Uterus (tissue), 2 donors: ENCODE results near the gene SCRN2.

Experiments
- POLR2A ChIP-seq, 2 donors: fragments of 450-650 bp; IDR thresholded peaks; one replicate each; pipeline ENCODE4 v1.6.1; 2016; ENCODE audit warnings: antibody characterized with exemption in 2 of 2, mild to moderate bottlenecking in 1 of 2, moderate library complexity in 1 of 2
- TF ChIP-seq, protein P1 (sequence below), 4 experiments: fragments of 200-600 bp in 2 of 4; fragments of 450-650 bp in 2 of 4; sonication (generic) in 2 of 4; IDR thresholded peaks; one replicate each; pipeline ENCODE4 v1.5.1; 2016 to 2019; ENCODE audit warnings: antibody characterized with exemption in 4 of 4, mild to moderate bottlenecking in 2 of 4, moderate library complexity in 1 of 4

DNA sequence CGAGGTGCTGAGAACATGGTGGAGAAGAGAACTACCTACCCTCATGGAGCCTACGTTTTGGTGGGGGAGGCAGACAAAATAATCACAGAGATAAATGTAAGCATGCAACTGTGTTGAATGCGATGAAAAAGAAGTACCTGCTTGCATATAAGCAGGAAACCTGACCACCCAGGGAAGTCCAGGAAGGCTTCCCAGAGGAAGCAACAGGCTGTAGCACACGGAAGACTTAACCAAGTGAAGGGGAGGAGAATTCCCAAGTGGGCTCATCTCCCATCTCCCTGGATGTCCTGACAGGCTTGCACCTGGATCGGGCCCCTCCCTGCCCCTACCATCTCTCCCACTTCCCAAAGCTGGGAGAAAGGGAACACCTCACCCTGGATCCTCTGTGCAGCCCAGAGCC, 2.0 kb downstream of the SCRN2 start:
- TF ChIP-seq, protein P1, sequence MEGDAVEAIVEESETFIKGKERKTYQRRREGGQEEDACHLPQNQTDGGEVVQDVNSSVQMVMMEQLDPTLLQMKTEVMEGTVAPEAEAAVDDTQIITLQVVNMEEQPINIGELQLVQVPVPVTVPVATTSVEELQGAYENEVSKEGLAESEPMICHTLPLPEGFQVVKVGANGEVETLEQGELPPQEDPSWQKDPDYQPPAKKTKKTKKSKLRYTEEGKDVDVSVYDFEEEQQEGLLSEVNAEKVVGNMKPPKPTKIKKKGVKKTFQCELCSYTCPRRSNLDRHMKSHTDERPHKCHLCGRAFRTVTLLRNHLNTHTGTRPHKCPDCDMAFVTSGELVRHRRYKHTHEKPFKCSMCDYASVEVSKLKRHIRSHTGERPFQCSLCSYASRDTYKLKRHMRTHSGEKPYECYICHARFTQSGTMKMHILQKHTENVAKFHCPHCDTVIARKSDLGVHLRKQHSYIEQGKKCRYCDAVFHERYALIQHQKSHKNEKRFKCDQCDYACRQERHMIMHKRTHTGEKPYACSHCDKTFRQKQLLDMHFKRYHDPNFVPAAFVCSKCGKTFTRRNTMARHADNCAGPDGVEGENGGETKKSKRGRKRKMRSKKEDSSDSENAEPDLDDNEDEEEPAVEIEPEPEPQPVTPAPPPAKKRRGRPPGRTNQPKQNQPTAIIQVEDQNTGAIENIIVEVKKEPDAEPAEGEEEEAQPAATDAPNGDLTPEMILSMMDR (IDR thresholded peaks at IDR 0.05), result no peak
- TF ChIP-seq POLR2A (IDR thresholded peaks at IDR 0.05), result no peak
